Fibroblast of pulmonary artery (primary cell): ENCODE measurements around the gene YTHDF1.

ENCODE experiments used
- DNase-seq: peaks from one replicate; pipeline ENCODE4 v3.0.0-alpha.2; 2010; ENCODE audit warnings: low read depth
- H3K4me3 ChIP-seq: replicated peaks from 2 replicates; pipeline ENCODE4 v1.5.1; 2011; ENCODE audit warnings: low read depth, mild to moderate bottlenecking, control low read depth, low read length, moderate library complexity
- TF ChIP-seq, protein P1 (sequence below): IDR thresholded peaks from 2 replicates; pipeline ENCODE4 v1.5.1; 2011; ENCODE audit warnings: mild to moderate bottlenecking, control low read depth, low read length, inconsistent platforms; ENCODE audit errors: missing control alignments

YTHDF1 gene

DNA sequence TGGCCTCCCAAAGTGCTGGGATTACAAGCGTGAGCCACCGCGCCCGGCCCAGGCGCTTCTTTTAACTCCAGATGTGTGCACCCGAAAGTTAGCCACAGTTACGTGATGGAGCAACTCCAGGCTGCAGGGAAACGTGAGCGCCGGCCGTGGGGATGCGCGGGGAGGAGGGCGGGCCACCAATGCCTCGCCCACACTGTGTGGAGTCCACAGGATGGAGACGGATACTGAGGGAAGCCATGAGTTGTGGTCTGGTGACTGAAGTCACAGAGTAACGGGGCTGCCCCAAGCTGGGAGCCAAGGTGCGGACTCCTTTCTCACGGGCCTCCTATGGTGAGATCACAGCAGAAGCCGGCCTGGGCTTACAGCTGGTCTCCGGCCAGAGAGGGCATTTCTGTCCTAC lies 23.2 kb downstream of the YTHDF1 start:
- DNase-seq, result no peak
- TF ChIP-seq, protein P1, sequence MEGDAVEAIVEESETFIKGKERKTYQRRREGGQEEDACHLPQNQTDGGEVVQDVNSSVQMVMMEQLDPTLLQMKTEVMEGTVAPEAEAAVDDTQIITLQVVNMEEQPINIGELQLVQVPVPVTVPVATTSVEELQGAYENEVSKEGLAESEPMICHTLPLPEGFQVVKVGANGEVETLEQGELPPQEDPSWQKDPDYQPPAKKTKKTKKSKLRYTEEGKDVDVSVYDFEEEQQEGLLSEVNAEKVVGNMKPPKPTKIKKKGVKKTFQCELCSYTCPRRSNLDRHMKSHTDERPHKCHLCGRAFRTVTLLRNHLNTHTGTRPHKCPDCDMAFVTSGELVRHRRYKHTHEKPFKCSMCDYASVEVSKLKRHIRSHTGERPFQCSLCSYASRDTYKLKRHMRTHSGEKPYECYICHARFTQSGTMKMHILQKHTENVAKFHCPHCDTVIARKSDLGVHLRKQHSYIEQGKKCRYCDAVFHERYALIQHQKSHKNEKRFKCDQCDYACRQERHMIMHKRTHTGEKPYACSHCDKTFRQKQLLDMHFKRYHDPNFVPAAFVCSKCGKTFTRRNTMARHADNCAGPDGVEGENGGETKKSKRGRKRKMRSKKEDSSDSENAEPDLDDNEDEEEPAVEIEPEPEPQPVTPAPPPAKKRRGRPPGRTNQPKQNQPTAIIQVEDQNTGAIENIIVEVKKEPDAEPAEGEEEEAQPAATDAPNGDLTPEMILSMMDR, result no peak
- H3K4me3 ChIP-seq, result no peak overlapping the region

DNA sequence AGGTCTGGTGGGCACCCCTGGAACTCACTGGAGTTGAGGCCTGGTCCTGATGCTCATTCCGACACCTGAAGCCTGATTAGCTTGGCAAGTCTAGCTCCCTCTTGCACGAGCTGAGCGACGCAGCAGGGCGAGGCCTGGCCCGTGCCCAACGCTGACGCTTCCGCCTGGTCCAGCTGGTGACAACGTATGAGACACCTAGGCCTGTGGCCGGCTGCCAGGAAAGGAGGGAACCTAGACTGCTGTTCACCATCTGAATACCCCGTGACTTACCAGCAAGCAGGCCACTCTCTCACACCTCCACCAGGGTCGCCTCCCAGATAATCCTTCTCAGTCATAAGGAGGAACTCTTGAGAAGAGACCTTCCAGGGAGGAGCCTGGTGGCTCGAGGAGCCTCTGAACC lies 24.5 kb downstream of the YTHDF1 start:
- H3K4me3 ChIP-seq, result no peak overlapping the region
- TF ChIP-seq, protein P1, result no peak
- no peak for DNase-seq

DNA sequence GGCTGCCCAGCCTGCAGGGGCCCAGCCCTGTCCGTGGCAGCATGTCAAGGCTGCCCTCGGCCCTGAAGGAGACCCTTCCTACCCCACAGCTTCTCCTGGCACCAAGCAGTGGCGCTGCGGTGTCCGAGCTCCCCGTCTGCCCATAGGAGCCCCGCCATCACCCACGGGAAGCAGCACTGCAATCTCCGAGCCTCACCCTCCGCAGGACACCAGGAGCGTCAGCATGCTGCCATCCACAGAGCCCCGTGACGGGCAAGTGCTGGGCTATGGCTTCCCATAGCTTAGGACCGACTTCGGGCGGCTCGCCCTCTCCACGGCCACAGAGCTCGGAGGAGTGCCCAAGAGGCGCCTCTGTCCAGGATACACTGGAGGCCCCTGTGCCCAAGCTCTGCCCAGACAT lies 25.1 kb downstream of the YTHDF1 start:
- H3K4me3 ChIP-seq, result no peak overlapping the region
- no peak for DNase-seq
- TF ChIP-seq, protein P1, result no peak

DNA sequence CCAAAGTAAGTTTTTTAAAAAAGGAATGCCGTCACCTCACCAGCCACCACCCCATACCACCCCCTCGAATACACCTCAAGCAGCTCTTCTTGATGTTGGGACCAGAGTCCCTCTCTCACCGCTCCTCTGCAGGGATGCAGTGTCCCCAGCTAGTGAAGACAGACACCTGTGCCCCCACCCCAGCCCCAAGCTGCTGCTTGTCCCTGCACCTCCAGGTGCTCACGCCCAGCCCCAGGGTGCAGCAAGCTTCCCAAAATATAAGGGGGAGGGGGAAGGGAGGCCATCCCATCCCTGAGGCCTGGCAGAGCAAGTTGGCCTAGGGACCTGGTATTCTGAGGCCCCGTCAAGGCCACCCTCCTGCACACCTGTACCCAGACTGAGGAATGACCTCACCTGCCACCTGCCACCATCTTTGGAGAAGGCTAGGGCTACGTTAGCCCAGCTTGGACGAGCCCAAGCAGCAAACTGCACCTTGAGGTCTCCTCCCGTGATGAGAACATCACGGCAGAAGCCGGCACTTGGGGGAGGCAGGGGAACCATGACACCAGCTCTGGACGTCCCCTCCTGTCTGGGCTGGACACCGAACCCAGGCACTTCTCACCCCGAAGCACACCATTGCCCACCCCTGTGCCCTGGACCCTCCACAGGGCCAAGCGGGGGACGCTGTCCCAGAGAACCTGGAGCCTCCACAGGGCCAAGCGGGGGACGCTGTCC lies 25.9 kb downstream of the YTHDF1 start:
- TF ChIP-seq, protein P1, result no peak
- DNase-seq, result no peak
- H3K4me3 ChIP-seq, result no peak overlapping the region

DNA sequence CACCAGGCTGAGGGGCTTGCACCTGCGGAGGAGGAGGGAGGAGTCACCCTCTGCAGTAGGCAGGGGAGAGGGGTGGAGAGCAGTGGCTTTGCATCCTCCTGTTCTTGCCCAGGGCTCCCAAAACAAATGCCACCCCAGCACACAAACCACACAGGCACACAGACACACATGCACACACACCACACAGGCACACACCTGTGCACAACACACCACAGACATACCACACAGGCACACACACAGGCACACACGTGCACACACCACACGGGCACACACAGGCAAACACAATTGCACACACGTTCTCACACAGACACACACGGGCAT lies 26.6 kb downstream of the YTHDF1 start:
- DNase-seq, result no peak
- TF ChIP-seq, protein P1, result no peak
- no peak overlapping the region for H3K4me3 ChIP-seq

DNA sequence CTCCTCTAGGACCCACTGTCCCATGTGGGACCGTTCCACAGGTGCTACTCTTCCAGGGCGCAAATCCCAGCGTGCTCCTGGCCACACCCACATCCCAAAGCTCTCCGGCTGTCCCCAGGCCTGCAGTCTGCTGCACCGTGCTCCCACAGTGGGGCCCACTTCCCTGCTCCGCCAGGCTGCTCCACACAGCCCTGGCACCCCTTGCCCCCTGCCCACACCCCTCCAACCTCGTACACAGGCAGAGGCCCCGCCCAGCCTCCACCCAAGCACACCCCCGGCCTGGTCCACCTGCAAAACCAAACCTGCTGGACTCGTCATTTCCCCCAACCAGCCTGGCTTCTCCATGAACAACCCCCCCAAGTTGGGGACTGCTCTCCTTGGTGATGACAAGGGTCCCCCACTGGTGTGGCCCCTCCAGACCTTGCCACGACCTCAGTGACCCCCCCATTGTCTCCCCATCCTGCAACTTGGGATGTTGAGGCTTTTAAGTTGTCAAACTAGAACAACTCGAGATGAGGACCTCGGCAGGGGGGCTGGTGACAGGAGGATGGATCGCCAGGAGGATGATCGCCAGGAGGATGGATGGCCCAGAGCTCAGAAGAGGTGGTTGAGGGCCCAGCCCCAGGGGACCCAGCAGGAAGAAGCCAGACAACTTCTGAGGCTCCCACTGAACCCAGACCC lies 27.1 kb downstream of the YTHDF1 start:
- no peak for DNase-seq
- H3K4me3 ChIP-seq, result no peak overlapping the region
- TF ChIP-seq, protein P1, result no peak

DNA sequence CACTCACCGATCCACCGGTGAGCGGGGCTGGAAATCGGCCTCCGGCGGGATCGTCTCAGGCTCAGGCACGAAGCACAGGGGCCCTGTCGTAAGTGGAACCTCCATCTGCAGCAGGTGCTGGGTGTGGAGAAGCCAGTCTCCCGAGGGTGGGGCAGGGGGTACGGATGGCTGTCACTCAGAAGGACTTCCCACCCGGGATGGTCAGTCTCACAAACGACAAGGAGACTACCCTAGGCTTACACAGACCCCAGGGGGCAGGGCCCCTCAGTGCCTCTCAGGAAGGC lies 27.8 kb downstream of the YTHDF1 start:
- no peak overlapping the region for H3K4me3 ChIP-seq
- no peak for DNase-seq
- TF ChIP-seq, protein P1, result no peak
